Fibroblast of pulmonary artery (primary cell): ENCODE data around the gene SMPD1.
A peak's percentile ranks its signal among the peaks of the same experiment; 100 is the strongest.
"Not testable (repeated sequence)": the region's sequence is repeated elsewhere in the genome, so short reads cannot be mapped to it uniquely, and the experiment has no call there.

Source experiments
- DNase-seq: peaks from one replicate; pipeline ENCODE4 v3.0.0-alpha.2; 2010; ENCODE audit warnings: low read depth
- H3K4me3 ChIP-seq: replicated peaks from 2 replicates; pipeline ENCODE4 v1.5.1; 2011; ENCODE audit warnings: low read depth, mild to moderate bottlenecking, control low read depth, low read length, moderate library complexity
- TF ChIP-seq, protein P1 (sequence below): IDR thresholded peaks from 2 replicates; pipeline ENCODE4 v1.5.1; 2011; ENCODE audit warnings: mild to moderate bottlenecking, control low read depth, low read length, inconsistent platforms; ENCODE audit errors: missing control alignments

SMPD1 gene

GRCh38 chr11:6388748-6389147 lies 1.5 kb upstream of the SMPD1 start:
- no peak for DNase-seq

GRCh38 chr11:6390718-6391469 lies 620 bp downstream of the SMPD1 start:
- H3K4me3 ChIP-seq, result peak overlapping the region; percentile 76
- no peak for DNase-seq
- TF ChIP-seq, protein P1, sequence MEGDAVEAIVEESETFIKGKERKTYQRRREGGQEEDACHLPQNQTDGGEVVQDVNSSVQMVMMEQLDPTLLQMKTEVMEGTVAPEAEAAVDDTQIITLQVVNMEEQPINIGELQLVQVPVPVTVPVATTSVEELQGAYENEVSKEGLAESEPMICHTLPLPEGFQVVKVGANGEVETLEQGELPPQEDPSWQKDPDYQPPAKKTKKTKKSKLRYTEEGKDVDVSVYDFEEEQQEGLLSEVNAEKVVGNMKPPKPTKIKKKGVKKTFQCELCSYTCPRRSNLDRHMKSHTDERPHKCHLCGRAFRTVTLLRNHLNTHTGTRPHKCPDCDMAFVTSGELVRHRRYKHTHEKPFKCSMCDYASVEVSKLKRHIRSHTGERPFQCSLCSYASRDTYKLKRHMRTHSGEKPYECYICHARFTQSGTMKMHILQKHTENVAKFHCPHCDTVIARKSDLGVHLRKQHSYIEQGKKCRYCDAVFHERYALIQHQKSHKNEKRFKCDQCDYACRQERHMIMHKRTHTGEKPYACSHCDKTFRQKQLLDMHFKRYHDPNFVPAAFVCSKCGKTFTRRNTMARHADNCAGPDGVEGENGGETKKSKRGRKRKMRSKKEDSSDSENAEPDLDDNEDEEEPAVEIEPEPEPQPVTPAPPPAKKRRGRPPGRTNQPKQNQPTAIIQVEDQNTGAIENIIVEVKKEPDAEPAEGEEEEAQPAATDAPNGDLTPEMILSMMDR, result no peak

More at GRCh38 chr11:6388748-6389147, 1.5 kb upstream of the SMPD1 start:
- TF ChIP-seq, protein P1, result no peak
- H3K4me3 ChIP-seq, result no peak overlapping the region

- DNase-seq, result no peak
- TF ChIP-seq, protein P1, result no peak
- peak overlapping the region; percentile 76 for H3K4me3 ChIP-seq
Observed at GRCh38 chr11:6391537-6392134, 1.4 kb downstream of the SMPD1 start.

- not testable (repeated sequence) for H3K4me3 ChIP-seq, DNase-seq
Observed at GRCh38 chr11:6392251-6392650, 2.0 kb downstream of the SMPD1 start.

DNA sequence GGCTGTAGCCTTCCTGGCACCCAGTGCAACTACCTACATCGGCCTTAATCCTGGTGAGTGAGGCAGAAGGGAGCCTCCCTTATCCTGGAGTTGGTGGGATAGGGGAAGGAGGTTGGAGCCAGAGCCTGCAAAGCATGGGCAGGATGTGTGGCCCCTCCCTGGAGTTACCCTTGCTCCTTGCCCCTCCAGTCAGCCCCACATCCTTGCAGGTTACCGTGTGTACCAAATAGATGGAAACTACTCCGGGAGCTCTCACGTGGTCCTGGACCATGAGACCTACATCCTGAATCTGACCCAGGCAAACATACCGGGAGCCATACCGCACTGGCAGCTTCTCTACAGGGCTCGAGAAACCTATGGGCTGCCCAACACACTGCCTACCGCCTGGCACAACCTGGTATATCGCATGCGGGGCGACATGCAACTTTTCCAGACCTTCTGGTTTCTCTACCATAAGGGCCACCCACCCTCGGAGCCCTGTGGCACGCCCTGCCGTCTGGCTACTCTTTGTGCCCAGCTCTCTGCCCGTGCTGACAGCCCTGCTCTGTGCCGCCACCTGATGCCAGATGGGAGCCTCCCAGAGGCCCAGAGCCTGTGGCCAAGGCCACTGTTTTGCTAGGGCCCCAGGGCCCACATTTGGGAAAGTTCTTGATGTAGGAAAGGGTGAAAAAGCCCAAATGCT lies 3.9 kb downstream of the SMPD1 start:
- no peak for DNase-seq
- TF ChIP-seq, protein P1, result no peak
- H3K4me3 ChIP-seq, result no peak overlapping the region

DNA sequence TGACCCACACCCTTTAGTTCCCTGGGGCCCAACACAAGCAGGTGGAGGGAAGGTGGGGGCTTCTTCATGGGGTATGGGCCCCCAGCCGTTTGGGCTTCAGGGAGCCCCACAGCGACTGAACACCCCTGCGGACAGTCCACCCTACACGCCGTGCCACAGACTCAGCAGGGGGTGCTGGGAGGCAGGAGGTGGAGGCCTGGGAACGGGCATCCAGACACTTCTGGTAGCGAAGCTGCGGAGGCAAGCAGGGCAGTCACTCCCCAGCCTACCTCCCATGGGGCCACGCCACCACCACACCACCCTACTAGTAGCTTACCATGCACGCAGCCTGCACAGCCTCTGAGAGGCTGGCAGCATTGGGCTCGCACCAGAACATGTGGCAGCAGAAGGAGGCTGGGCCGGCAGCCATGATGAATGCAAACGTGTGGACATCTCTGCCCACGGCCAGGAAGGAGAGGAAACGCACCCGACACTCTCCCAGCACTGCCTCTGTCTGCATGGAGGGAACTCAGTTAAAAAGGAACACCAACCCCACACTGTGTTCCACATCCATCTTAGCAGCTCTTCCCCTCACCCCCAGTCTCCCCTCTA lies 5.3 kb downstream of the SMPD1 start:
- TF ChIP-seq, protein P1, result no peak
- DNase-seq, result no peak
- H3K4me3 ChIP-seq, result no peak overlapping the region

- TF ChIP-seq, protein P1, result no peak
- DNase-seq, result no peak
- H3K4me3 ChIP-seq, result no peak overlapping the region
Observed at GRCh38 chr11:6397156-6397555, 6.9 kb downstream of the SMPD1 start.
